Hepatocyte (in vitro differentiated cells): ENCODE measurements around the gene ZSCAN31.

Source experiments
- CTCF ChIP-seq: fragments of 200-600 bp; sonication (generic); IDR thresholded peaks from 2 replicates; pipeline ENCODE4 v1.5.1; 2016; ENCODE audit warnings: antibody characterized with exemption, mild to moderate bottlenecking; ENCODE audit not compliant: poor library complexity
- EZH2 ChIP-seq: fragments of 200-600 bp; sonication (generic); IDR thresholded peaks from 2 replicates; pipeline ENCODE4 v1.6.1; 2016; ENCODE audit warnings: antibody characterized with exemption, mild to moderate bottlenecking, borderline replicate concordance

DNA sequence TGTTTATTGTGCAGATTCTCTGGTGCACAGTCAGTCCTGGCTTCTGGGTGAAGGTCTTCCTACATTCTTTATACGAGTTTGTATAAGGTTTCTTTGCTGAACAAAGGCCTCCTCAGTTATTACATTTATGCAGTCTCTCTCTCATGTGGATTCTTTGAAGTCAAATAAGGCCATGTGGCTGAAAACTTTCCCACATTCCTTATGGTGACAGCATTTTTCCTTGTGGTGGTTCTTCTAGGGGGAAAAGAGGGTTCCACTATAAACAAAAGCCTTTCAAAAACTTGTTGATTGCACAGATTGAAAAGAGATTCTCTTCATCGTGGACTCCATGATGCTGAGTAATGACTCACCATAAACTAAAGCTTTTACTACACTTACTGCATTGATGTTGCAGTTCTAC lies 44.4 kb upstream of the ZSCAN31 start:
- TF ChIP-seq CTCF (no peak), EZH2 (no peak)
